Limb (tissue), 2 donors: ENCODE measurements around the gene EIF1B.

ENCODE experiments used
- DNase-seq, 2 donors: peaks; one replicate each; pipeline ENCODE4 v3.0.0-alpha.2; 2016; ENCODE audit errors: extremely low spot score in 2 of 2

EIF1B gene

DNA sequence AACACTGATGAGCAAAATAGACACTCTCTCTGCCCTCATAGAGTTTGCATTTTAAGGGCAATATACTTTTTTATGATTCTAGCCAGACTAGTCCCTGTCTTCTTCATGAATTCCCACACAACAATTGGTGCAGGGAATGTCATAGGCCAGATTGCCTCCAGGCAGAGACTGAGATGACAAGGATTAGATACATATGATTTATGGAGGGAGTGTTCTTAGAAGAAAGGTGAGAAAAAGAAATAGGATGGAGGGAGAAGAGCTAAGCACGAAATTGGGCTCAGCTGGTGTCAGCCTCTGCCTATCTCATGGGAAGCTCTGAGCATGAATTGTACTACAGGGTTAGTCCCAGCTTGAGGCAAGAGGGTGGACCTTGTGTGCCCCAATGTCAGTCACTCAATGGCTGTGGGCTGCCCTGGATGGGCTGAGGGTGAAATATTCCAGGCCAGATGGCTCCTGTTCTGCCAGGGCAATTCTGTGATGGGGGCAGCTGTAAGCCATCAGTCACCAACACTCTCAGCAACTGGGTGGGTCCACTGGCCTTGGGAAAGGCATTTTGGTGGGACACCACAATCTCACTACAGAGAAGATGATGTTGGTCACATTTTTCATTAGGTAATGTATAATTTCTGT is 31.1 kb downstream of the EIF1B start:
- DNase-seq = no peak

DNA sequence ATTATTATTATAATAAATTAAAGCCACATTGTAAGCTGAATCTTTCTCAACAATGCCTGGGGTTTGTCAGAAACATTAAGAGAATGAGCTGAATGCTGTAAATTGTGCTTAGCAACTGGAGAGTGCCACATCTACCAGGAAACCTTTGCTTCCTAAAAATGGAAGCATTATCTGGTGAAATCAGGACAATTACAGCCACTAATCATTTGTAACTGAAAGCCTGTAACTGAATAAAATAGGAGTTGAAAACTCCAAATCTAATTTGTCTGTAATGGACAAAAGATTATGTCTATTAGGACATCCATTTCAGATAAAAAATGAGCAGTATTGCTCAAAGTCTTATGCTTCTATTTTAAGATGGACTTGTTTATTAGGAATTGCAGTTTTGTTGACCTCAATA is 32.2 kb downstream of the EIF1B start:
- no peak for DNase-seq

GRCh38 chr3:40350529-40350928 is 41.0 kb downstream of the EIF1B start:
- no peak for DNase-seq

- no peak for DNase-seq
These were observed 45.9 kb downstream of the EIF1B start for GRCh38 chr3:40355410-40355809.

DNA sequence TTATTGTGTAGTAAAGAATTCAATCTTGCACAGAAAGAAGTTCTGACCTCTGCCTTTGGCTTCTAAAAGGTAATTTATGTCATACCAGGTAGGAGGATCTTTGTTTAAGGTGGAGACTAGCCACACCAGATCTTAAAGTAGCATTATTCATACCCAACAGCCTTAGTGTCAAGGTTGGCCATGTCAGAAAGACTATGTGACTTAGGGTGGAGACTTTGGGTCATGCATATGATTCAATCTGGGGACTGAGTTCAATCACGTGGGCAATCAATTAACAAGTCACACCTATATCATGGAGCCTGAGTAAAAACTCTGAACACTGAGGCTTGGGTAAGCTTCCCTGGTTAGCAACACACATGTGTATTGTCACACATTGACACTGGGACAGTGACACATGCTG is 48.9 kb downstream of the EIF1B start:
- no peak for DNase-seq
